Colonic mucosa (tissue), 4 donors: ENCODE results near the gene PGAM2. TPM values are rescaled to one million over a fixed set of nuclear protein-coding genes. Genes with fewer than 3 reads are reported as not detected.
A peak's percentile ranks its signal among the peaks of the same experiment; 100 is the strongest.

Experiments
- DNase-seq: peaks from one replicate; pipeline ENCODE4 v3.0.0-alpha.2; 2020
- H3K27ac ChIP-seq: fragments of 200-600 bp; one replicate; pipeline ENCODE4 v1.8.0; 2021
- H3K27me3 ChIP-seq: fragments of 200-600 bp; one replicate; pipeline ENCODE4 v1.8.0; 2021
- H3K36me3 ChIP-seq: fragments of 200-600 bp; one replicate; pipeline ENCODE4 v1.8.0; 2021
- H3K4me1 ChIP-seq: fragments of 200-600 bp; one replicate; pipeline ENCODE4 v1.8.0; 2021; ENCODE audit warnings: mild to moderate bottlenecking
- H3K4me3 ChIP-seq: fragments of 200-600 bp; one replicate; pipeline ENCODE4 v1.8.0; 2021
- H3K9ac ChIP-seq, 2 donors: one replicate each; pipeline ENCODE4 v1.7.0; 2013; ENCODE audit warnings: control low read depth in 2 of 2, low read depth in 2 of 2, low read length in 2 of 2
- H3K9me3 ChIP-seq: fragments of 200-600 bp; one replicate; pipeline ENCODE4 v1.8.0; 2021
- intact Hi-C: fragments of 100-400 bp; cut with DNase I; formaldehyde crosslinking; loops from one replicate; pipeline ENCODE4 v1.14.1; 2022
- total RNA-seq, 2 donors: library from RNA; stranded (reverse); fragmentation: NEBNext Ultra II Directional in 1 of 2; extraction: Animal tissue kit (Norgen Biotek cat#: 25700) in 1 of 2; gene quantifications; one replicate each; pipeline ENCODE4 v1.2.1, GENCODE V29; 2021
- TF ChIP-seq, protein P1 (sequence below): fragments of 200-600 bp; IDR thresholded peaks from one replicate; pipeline ENCODE4 v1.8.0; 2022; ENCODE audit warnings: antibody characterized with exemption, mild to moderate bottlenecking
- donor health status: healthy.
- donor health status: DM: no; HTN: no; CAD: no.
- donor health status: DM: no; HTN: no; CAD: no.

PGAM2 gene
- total RNA-seq, 2 donors from 2014 or later, result 0.29 to 0.52 TPM

GRCh38 chr7:44103923-44104859 is 38.8 kb upstream of the PGAM2 start, which contains the start of gene AEBP1:
AEBP1 (plus strand) TSS chr7:44104345; CDS start chr7:44104666, 321 bp downstream.
- TF ChIP-seq, protein P1, sequence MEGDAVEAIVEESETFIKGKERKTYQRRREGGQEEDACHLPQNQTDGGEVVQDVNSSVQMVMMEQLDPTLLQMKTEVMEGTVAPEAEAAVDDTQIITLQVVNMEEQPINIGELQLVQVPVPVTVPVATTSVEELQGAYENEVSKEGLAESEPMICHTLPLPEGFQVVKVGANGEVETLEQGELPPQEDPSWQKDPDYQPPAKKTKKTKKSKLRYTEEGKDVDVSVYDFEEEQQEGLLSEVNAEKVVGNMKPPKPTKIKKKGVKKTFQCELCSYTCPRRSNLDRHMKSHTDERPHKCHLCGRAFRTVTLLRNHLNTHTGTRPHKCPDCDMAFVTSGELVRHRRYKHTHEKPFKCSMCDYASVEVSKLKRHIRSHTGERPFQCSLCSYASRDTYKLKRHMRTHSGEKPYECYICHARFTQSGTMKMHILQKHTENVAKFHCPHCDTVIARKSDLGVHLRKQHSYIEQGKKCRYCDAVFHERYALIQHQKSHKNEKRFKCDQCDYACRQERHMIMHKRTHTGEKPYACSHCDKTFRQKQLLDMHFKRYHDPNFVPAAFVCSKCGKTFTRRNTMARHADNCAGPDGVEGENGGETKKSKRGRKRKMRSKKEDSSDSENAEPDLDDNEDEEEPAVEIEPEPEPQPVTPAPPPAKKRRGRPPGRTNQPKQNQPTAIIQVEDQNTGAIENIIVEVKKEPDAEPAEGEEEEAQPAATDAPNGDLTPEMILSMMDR, result no peak
- Histone ChIP-seq H3K9ac (peak within 1 kb of the TSS; percentile 59 to 63), H3K9me3 (no peaks in the 10 kb centered on the region), H3K4me3 (peak within 1 kb of the TSS; percentile 38), H3K36me3 (no peaks in the 10 kb centered on the region), H3K4me1 (no peaks in the 10 kb centered on the region), H3K27ac (peak within 1 kb of the TSS; percentile 61), H3K27me3 (peaks cover 11% of the 10 kb centered on the region)
- intact Hi-C loops, result no loop called here
- DNase-seq, result no peak

DNA sequence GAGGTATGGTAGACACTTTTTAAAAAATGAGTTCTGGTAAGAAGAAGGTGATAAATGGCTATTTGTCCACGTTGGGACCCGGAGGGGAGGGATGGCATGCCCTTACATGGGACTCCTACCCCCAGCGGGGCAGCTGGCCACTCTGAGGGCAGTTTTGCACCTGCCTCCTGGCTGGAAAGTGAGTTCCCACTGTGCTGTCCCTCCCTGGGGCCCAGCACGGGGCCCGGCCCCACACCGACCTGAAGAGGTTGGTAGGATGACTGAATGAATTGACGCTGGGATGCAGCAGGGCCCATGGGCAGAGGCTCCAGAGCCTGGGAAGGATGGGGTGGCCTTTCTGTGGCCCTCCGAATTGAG is 38.2 kb upstream of the PGAM2 start:
- Histone ChIP-seq H3K27me3 (peaks cover 11% of the 10 kb centered on the region), H3K27ac (peak overlapping the region; percentile 40), H3K36me3 (no peaks in the 10 kb centered on the region), H3K4me3 (no peak overlapping the region), H3K4me1 (no peaks in the 10 kb centered on the region), H3K9ac (peak overlapping the region in 1 of 2 donors; percentile 6), H3K9me3 (no peaks in the 10 kb centered on the region)
- no peak for DNase-seq
- TF ChIP-seq, protein P1, result no peak
- intact Hi-C loops, result no loop called here

DNA sequence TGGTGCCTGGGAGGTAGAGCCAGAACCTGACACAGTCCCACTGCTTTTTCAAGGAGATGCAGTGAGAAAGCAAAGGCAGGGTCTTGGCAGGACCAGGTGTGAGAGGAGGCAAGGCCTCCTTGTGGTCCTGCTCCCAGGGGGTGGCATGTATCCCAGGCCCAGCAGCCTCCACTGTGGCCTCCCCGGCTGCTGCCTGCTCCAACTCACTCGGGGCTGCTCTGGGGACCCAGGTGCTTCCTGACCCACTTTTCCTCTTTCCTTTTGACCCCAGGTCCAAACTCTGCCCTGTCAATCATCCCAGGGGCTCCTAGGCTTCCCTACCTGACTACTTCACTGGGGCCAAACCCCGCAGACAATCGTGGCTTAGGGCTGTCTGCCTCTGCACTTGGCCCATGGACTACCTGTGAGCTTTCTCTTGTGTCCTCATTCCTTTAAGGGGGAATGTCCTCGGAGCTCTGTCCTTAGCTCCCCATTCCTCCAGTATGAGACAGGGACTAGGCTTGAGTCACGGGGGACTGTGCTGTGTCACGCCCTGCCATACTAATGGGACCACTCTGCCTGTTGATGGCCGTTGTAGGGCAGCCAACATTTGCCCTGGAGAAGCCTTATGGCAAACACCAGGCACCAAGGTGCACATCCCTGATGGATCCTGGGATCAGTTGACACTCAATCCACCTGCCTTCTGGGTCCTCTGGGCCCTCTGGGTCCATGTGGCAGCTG is 37.6 kb upstream of the PGAM2 start:
- Histone ChIP-seq H3K36me3 (no peaks in the 10 kb centered on the region), H3K9me3 (no peaks in the 10 kb centered on the region), H3K27ac (peak overlapping the region; percentile 40), H3K9ac (peak overlapping the region in 1 of 2 donors; percentile 6), H3K4me3 (no peak overlapping the region), H3K4me1 (no peaks in the 10 kb centered on the region), H3K27me3 (peaks cover 11% of the 10 kb centered on the region)
- no peak for DNase-seq
- TF ChIP-seq, protein P1, result no peak
- intact Hi-C loops, result no loop called here

DNA sequence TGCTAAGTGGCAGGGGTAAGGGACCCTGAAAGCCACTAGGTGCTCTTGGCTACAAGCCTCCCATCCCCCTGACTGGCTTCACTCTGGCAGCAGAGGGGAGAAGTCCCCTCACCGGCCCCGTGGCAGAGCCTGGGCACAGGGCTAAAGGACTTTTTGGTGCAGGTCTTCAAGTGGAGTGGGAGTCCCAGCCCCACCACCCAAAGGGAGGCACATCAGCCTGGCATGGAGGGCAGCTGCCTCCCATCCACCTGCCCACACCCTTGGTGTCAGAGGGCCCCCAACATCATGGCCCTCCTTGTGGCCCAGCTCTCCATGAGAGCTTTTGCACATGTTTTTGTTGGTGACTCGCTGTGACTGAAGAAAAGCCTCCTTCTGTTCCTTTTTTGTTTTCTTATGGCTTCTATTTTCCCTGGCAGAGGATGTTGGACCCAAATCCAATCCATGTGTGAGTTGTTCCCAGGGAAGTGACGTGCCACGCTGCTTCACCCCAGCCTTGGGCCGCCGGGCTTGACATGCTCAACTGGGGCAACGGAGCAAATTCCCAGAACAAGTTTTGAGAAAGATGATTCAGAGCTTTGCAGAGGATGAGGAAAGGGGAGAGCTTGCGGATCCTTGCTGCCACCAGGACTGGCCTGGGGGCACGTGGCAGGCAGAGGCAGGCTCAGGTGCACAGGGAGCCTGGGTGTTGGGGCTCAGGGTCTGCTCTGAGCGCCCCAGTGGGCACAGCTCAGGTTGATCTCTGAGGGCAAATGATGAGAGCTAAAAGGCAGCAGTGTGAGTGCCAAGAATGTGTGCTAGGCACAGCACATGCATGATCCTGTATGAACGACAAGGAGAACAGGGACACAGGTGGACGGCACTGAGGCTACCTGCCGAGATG is 36.8 kb upstream of the PGAM2 start:
- Histone ChIP-seq H3K36me3 (no peaks in the 10 kb centered on the region), H3K4me3 (no peak overlapping the region), H3K9me3 (no peaks in the 10 kb centered on the region), H3K4me1 (no peaks in the 10 kb centered on the region), H3K27ac (no peak overlapping the region), H3K27me3 (peaks cover 11% of the 10 kb centered on the region), H3K9ac (no peak overlapping the region)
- DNase-seq, result no peak
- TF ChIP-seq, protein P1, result no peak
- intact Hi-C loops, result no loop called here
